DND-41 (cell line): Measurements from ENCODE around the gene PCDHA8.
A peak's percentile ranks its signal among the peaks of the same experiment; 100 is the strongest.
"Not testable (repeated sequence)": the region's sequence is repeated elsewhere in the genome, so short reads cannot be mapped to it uniquely, and the experiment has no call there.

ENCODE experiments used
- ATAC-seq: fragments of 200-7000 bp; cut with Tn5 transposase; 3 replicates; pipeline ENCODE4 v1.9.1; 2021; ENCODE audit warnings: low read depth; ENCODE audit not compliant: insufficient read depth
- DNase-seq: peaks from one replicate; pipeline ENCODE4 v3.0.0-alpha.2; 2020
- H2AFZ ChIP-seq: 2 replicates; pipeline ENCODE4 v1.6.0; 2012; ENCODE audit warnings: low read depth, low read length
- H3K27ac ChIP-seq: 2 replicates; pipeline ENCODE4 v1.5.1; 2012; ENCODE audit warnings: low read length, inconsistent platforms
- H3K27me3 ChIP-seq: fragments of 200-600 bp; sonication (generic); 2 replicates; pipeline ENCODE4 v1.6.0; 2012; ENCODE audit warnings: low read length, mild to moderate bottlenecking, inconsistent platforms; ENCODE audit not compliant: insufficient read depth, poor library complexity
- H3K36me3 ChIP-seq: 2 replicates; pipeline ENCODE4 v1.5.1; 2012; ENCODE audit warnings: low read length, inconsistent platforms; ENCODE audit not compliant: insufficient read depth
- H3K4me1 ChIP-seq: 2 replicates; pipeline ENCODE4 v1.5.1; 2012; ENCODE audit warnings: mild to moderate bottlenecking, low read length; ENCODE audit not compliant: insufficient read depth
- H3K4me2 ChIP-seq: 2 replicates; pipeline ENCODE4 v1.6.0; 2012; ENCODE audit warnings: mild to moderate bottlenecking, moderate library complexity, low read length, inconsistent platforms; ENCODE audit not compliant: insufficient read depth
- H3K4me3 ChIP-seq, 2 experiments: fragments of 200-600 bp in 1 of 2; shearing (Covaris generic) in 1 of 2; 2 replicates each; pipeline ENCODE4 v1.5.1; 2012 to 2016; ENCODE audit warnings: inconsistent platforms in 2 of 2, low read length in 2 of 2, mild to moderate bottlenecking in 2 of 2, low read depth in 1 of 2, moderate library complexity in 1 of 2
- H3K79me2 ChIP-seq: 2 replicates; pipeline ENCODE4 v1.6.0; 2012; ENCODE audit warnings: low read length, inconsistent platforms; ENCODE audit not compliant: insufficient read depth
- H3K9ac ChIP-seq: 2 replicates; pipeline ENCODE4 v1.6.0; 2012; ENCODE audit warnings: low read depth, mild to moderate bottlenecking, inconsistent platforms, low read length, moderate library complexity
- H3K9me3 ChIP-seq: 2 replicates; pipeline ENCODE4 v1.5.1; 2012; ENCODE audit warnings: low read length, moderate library complexity, mild to moderate bottlenecking, inconsistent platforms; ENCODE audit not compliant: insufficient read depth, severe bottlenecking
- H4K20me1 ChIP-seq: 2 replicates; pipeline ENCODE4 v1.6.0; 2012; ENCODE audit warnings: low read length; ENCODE audit not compliant: insufficient read depth
- EZH2 ChIP-seq: IDR thresholded peaks from 3 replicates; pipeline ENCODE4 v1.6.1; 2012; ENCODE audit warnings: borderline replicate concordance, low read depth, mild to moderate bottlenecking, moderate library complexity, low read length, inconsistent platforms; ENCODE audit not compliant: severe bottlenecking
- TF ChIP-seq, protein P1 (sequence below): IDR thresholded peaks from 2 replicates; pipeline ENCODE4 v1.5.1; 2012; ENCODE audit warnings: borderline replicate concordance, low read length, moderate library complexity, mild to moderate bottlenecking; ENCODE audit not compliant: poor library complexity, severe bottlenecking; ENCODE audit errors: extremely low read depth

PCDHA8 gene, protein sequence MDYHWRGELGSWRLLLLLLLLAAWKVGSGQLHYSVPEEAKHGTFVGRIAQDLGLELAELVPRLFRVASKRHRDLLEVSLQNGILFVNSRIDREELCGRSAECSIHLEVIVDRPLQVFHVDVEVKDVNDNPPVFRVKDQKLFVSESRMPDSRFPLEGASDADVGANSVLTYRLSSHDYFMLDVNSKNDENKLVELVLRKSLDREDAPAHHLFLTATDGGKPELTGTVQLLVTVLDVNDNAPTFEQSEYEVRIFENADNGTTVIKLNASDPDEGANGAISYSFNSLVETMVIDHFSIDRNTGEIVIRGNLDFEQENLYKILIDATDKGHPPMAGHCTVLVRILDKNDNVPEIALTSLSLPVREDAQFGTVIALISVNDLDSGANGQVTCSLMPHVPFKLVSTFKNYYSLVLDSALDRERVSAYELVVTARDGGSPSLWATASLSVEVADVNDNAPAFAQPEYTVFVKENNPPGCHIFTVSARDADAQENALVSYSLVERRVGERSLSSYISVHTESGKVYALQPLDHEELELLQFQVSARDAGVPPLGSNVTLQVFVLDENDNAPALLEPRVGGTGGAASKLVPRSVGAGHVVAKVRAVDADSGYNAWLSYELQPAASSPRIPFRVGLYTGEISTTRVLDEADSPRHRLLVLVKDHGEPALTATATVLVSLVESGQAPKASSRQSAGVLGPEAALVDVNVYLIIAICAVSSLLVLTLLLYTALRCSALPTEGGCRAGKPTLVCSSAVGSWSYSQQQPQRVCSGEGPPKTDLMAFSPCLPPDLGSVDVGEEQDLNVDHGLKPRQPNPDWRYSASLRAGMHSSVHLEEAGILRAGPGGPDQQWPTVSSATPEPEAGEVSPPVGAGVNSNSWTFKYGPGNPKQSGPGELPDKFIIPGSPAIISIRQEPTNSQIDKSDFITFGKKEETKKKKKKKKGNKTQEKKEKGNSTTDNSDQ

DNA sequence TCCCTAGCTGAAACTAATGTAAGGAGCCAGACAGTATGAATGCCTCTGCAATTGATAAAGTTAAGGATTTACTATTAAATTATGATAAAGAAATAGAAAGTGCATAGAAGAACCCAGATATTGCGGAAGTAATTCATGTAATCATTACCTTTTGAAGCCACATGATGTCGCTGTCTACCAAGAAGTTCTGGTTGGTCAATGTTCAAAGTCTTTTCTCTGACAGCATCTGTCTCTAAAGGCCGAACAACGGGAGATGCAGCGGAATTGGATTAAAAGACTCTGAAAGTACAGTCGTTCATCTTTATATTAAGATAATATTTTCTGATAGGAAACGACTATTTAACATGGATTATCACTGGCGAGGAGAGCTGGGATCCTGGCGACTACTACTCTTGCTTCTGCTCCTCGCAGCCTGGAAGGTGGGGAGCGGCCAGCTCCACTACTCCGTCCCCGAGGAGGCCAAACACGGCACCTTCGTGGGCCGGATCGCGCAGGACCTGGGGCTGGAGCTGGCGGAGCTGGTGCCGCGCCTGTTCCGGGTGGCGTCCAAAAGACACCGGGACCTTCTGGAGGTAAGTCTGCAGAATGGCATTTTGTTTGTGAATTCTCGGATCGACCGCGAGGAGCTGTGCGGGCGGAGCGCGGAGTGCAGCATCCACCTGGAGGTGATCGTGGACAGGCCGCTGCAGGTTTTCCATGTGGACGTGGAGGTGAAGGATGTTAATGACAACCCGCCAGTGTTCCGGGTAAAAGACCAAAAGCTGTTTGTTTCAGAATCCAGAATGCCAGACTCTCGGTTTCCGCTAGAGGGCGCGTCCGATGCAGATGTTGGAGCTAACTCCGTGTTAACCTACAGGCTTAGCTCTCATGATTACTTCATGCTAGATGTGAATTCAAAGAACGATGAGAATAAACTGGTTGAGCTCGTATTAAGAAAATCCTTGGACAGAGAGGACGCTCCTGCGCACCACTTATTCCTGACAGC is at the start of gene PCDHA8:
TSS of gene PCDHA8 (plus strand) at position 210 of the 985 bp plus-strand sequence. CDS start at position 345, 135 bp downstream.
- TF ChIP-seq, protein P1, sequence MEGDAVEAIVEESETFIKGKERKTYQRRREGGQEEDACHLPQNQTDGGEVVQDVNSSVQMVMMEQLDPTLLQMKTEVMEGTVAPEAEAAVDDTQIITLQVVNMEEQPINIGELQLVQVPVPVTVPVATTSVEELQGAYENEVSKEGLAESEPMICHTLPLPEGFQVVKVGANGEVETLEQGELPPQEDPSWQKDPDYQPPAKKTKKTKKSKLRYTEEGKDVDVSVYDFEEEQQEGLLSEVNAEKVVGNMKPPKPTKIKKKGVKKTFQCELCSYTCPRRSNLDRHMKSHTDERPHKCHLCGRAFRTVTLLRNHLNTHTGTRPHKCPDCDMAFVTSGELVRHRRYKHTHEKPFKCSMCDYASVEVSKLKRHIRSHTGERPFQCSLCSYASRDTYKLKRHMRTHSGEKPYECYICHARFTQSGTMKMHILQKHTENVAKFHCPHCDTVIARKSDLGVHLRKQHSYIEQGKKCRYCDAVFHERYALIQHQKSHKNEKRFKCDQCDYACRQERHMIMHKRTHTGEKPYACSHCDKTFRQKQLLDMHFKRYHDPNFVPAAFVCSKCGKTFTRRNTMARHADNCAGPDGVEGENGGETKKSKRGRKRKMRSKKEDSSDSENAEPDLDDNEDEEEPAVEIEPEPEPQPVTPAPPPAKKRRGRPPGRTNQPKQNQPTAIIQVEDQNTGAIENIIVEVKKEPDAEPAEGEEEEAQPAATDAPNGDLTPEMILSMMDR = peak; percentile 58
- TF ChIP-seq EZH2 = no peak
- no peak within 1 kb of the TSS for H3K9ac ChIP-seq
- no peaks in the 10 kb centered on the region for H3K4me1 ChIP-seq
- ATAC-seq (no peak), DNase-seq (no peak)
- H3K4me2 ChIP-seq = no peak within 1 kb of the TSS
- H3K27me3 ChIP-seq = no peaks in the 10 kb centered on the region
- H3K9me3 ChIP-seq = no peaks in the 10 kb centered on the region
- H4K20me1 ChIP-seq = no peaks in the 10 kb centered on the region
- H3K79me2 ChIP-seq = no peaks in the 10 kb centered on the region
- no peak within 1 kb of the TSS for H3K27ac ChIP-seq
- H3K36me3 ChIP-seq = no peaks in the 10 kb centered on the region
- H2AFZ ChIP-seq = no peak within 1 kb of the TSS
- no peak within 1 kb of the TSS for H3K4me3 ChIP-seq

DNA sequence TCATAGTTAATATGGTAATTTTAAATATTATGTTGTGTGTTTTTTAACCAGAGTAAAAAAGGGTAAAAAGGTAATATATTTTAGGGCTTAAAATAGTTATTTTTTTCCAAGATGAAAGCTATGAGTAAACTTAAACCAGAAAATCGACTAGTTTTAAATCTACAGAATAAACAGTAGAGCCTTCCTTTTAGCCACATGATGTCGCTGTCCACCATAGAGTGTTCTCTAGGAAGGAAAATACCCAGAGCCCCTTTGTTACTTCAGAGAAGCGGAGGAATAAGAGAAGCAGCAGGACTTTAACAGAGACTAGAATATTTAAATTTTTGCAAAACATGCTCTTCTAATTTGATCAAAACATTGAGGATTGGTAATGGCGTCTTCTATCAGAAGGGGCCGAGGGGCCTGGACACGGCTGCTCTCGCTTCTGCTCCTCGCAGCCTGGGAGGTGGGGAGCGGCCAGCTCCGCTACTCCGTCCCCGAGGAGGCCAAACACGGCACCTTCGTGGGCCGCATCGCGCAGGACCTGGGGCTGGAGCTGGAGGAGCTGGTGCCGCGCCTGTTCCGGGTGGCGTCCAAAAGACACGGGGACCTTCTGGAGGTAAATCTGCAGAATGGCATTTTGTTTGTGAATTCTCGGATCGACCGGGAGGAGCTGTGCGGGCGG is 46.3 kb upstream of the PCDHA8 start, which contains the start of gene PCDHA2:
TSS of gene PCDHA2 (plus strand) at position 258 of the 664 bp plus-strand sequence.
- no peak for TF ChIP-seq EZH2
- TF ChIP-seq, protein P1 = peak; percentile 30
- Histone ChIP-seq H3K36me3 (no peaks in the 10 kb centered on the region), H3K9ac (no peak within 1 kb of the TSS), H3K4me1 (no peaks in the 10 kb centered on the region), H3K27ac (no peak within 1 kb of the TSS), H3K4me2 (no peak within 1 kb of the TSS), H3K27me3 (peaks cover 3% of the 10 kb centered on the region), H3K79me2 (no peaks in the 10 kb centered on the region), H4K20me1 (no peaks in the 10 kb centered on the region), H2AFZ (no peak within 1 kb of the TSS), H3K4me3 (no peak within 1 kb of the TSS), H3K9me3 (no peaks in the 10 kb centered on the region)
- DNase-seq (no peak), ATAC-seq (no peak)

DNA sequence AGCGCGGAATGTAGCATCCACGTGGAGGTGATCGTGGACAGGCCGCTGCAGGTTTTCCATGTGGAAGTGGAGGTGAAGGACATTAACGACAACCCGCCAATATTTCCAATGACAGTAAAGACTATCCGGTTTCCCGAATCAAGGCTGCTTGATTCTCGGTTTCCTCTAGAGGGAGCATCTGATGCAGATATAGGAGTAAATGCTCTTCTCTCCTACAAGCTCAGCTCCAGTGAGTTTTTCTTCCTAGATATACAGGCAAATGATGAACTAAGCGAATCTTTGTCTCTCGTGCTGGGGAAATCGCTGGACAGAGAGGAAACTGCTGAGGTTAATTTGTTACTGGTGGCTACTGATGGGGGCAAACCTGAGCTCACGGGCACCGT is 45.7 kb upstream of the PCDHA8 start:
- Histone ChIP-seq H3K36me3 (no peaks in the 10 kb centered on the region), H3K4me2 (no peak overlapping the region), H3K4me3 (no peak overlapping the region), H3K79me2 (no peaks in the 10 kb centered on the region), H3K4me1 (no peaks in the 10 kb centered on the region), H3K9me3 (no peaks in the 10 kb centered on the region), H3K27ac (no peak overlapping the region), H2AFZ (no peak overlapping the region), H3K27me3 (peaks cover 3% of the 10 kb centered on the region), H3K9ac (no peak overlapping the region), H4K20me1 (no peaks in the 10 kb centered on the region)
- ATAC-seq = no peak
- TF ChIP-seq EZH2 = no peak
- TF ChIP-seq, protein P1 = peak; percentile 37
- DNase-seq = no peak

DNA sequence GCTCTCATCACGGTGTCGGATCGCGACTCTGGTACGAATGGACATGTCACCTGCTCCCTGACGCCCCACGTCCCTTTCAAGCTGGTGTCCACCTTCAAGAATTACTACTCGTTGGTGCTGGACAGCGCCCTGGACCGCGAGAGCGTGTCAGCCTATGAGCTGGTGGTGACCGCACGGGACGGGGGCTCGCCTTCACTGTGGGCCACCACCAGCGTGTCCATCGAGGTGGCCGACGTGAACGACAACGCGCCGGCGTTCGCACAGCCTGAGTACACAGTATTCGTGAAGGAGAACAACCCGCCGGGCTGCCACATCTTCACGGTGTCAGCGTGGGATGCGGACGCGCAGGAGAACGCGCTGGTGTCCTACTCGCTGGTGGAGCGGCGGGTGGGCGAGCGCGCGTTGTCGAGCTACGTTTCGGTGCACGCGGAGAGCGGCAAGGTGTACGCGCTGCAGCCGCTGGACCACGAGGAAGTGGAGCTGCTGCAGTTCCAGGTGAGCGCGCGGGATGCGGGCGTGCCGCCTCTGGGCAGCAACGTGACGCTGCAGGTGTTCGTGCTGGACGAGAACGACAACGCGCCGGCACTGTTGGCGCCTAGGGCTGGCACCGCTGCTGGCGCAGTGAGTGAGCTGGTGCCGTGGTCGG is 44.8 kb upstream of the PCDHA8 start:
- H3K79me2 ChIP-seq, H3K27me3 ChIP-seq, DNase-seq: not testable (repeated sequence)

More for the DNA sequence above, 44.8 kb upstream of the PCDHA8 start:
- ATAC-seq, H3K4me2 ChIP-seq, H3K27ac ChIP-seq, H3K4me1 ChIP-seq, H2AFZ ChIP-seq, H3K9ac ChIP-seq, H3K9me3 ChIP-seq, H3K36me3 ChIP-seq, H3K4me3 ChIP-seq, H4K20me1 ChIP-seq: not testable (repeated sequence)
